ENCODE measurements around the gene SPAG6.

The SPAG6 gene

DNA sequence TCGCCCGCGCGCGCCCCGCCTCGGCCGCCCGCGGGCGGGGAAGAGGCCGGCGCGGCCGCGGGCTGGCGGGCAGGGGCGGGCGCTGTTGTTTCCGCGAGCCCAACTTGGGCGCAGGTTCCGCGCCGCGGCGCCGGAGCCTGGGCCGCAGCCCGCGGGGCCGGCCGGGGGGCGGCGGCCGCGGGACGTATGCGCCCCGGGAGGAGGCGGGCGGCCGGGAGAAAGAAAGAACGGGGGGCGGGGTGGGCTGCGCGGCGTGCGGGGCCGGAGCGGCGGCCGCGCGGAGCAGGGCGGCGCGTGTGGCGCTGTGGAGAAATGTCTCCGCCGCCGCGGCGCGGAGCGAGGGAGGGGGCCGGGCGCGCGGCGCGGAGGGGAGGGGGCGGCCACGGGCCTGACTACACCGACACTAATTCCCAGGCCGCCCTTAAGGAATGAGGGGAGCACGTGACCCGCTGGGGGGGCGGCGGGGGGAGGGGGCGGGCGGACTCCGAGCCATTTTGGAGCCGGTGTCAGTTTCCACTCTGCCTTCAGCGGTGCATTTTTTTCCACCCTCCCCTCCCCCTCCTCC lies 24.6 kb upstream of the SPAG6 start, which contains the start of gene BMI1:
TSS of gene BMI1 (plus strand) at position 509 of the 565 bp plus-strand sequence. CDS start 5,351 bp downstream, outside the sequence.
- TF ChIP-seq CTCF (IDR thresholded peaks at IDR 0.05; ENCODE audit: borderline replicate concordance, extremely low read depth, low read length, poor library complexity, severe bottlenecking) (no peak), EZH2 (IDR thresholded peaks at IDR 0.05; ENCODE audit: borderline replicate concordance, low read depth, low read length, severe bottlenecking) (no peak)
- peak within 1 kb of the TSS; percentile 73 for H3K4me2 ChIP-seq (ENCODE audit: insufficient read depth, low read length)
- peaks cover 72% of the 10 kb centered on the region for H3K4me1 ChIP-seq (ENCODE audit: insufficient read depth, low read length)
- peaks cover 58% of the 10 kb centered on the region for H3K79me2 ChIP-seq (ENCODE audit: insufficient read depth, low read length)
- peak within 1 kb of the TSS; percentile 66 for H3K27ac ChIP-seq (ENCODE audit: low read length)
- H3K9me3 ChIP-seq (ENCODE audit: insufficient read depth, low read length, severe bottlenecking): peaks cover 3% of the 10 kb centered on the region
- ATAC-seq (ENCODE audit: insufficient read depth, low read depth) (peak; percentile 55), DNase-seq (peak; percentile 84)
- H3K4me3 ChIP-seq (ENCODE audit: low read depth in 1 of 2, low read length in 2 of 2): peak within 1 kb of the TSS; percentile 75 to 95
- peak within 1 kb of the TSS; percentile 82 for H2AFZ ChIP-seq (ENCODE audit: low read depth, low read length)
- peak within 1 kb of the TSS; percentile 94 for H3K9ac ChIP-seq (ENCODE audit: low read depth, low read length)
- H3K27me3 ChIP-seq (ENCODE audit: insufficient read depth, low read length, poor library complexity): peaks cover 33% of the 10 kb centered on the region
- H3K36me3 ChIP-seq (ENCODE audit: insufficient read depth, low read length): no peaks in the 10 kb centered on the region
- peaks cover 27% of the 10 kb centered on the region for H4K20me1 ChIP-seq (ENCODE audit: insufficient read depth, low read length)

DNA sequence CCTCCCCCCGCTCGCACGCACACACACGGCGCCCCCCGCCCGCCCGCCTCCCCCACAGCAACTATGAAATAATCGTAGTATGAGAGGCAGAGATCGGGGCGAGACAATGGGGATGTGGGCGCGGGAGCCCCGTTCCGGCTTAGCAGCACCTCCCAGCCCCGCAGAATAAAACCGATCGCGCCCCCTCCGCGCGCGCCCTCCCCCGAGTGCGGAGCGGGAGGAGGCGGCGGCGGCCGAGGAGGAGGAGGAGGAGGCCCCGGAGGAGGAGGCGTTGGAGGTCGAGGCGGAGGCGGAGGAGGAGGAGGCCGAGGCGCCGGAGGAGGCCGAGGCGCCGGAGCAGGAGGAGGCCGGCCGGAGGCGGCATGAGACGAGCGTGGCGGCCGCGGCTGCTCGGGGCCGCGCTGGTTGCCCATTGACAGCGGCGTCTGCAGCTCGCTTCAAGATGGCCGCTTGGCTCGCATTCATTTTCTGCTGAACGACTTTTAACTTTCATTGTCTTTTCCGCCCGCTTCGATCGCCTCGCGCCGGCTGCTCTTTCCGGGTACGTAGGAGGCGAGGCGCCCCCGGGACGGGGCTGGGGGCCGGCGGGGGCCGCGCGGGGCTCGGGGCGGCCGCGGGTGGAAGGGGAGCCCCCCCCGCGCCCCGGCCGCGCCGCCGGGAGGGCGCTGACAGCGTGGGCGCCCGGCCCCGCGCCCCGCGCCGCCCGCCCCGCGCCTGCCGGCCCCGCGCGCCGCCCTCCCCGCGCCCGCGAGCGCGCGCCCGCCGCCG lies 24.0 kb upstream of the SPAG6 start:
- peak overlapping the region; percentile 82 for H2AFZ ChIP-seq (ENCODE audit: low read depth, low read length)
- peaks cover 62% of the 10 kb centered on the region for H3K79me2 ChIP-seq (ENCODE audit: insufficient read depth, low read length)

GRCh38 chr10:22321924-22322640 lies 23.2 kb upstream of the SPAG6 start:
- Histone ChIP-seq H3K4me3 (ENCODE audit: low read depth in 1 of 2, low read length in 2 of 2) (peak overlapping the region; percentile 58 to 72; a peak in 3 of 4 replicates), H3K27ac (ENCODE audit: low read length) (no peak overlapping the region), H3K27me3 (ENCODE audit: insufficient read depth, low read length, poor library complexity) (peaks cover 29% of the 10 kb centered on the region), H3K79me2 (ENCODE audit: insufficient read depth, low read length) (peaks cover 57% of the 10 kb centered on the region), H3K9me3 (ENCODE audit: insufficient read depth, low read length, severe bottlenecking) (peaks cover 3% of the 10 kb centered on the region), H3K9ac (ENCODE audit: low read depth, low read length) (peak overlapping the region; percentile 63), H2AFZ (ENCODE audit: low read depth, low read length) (peak overlapping the region; percentile 59), H4K20me1 (ENCODE audit: insufficient read depth, low read length) (peaks cover 27% of the 10 kb centered on the region), H3K4me2 (ENCODE audit: insufficient read depth, low read length) (peak overlapping the region; percentile 73), H3K36me3 (ENCODE audit: insufficient read depth, low read length) (peaks cover 12% of the 10 kb centered on the region), H3K4me1 (ENCODE audit: insufficient read depth, low read length) (peaks cover 78% of the 10 kb centered on the region)
- DNase-seq: peak; percentile 35
- TF ChIP-seq CTCF (IDR thresholded peaks at IDR 0.05; ENCODE audit: borderline replicate concordance, extremely low read depth, low read length, poor library complexity, severe bottlenecking): no peak
- TF ChIP-seq EZH2 (IDR thresholded peaks at IDR 0.05; ENCODE audit: borderline replicate concordance, low read depth, low read length, severe bottlenecking): peak; percentile 100
- ATAC-seq (ENCODE audit: insufficient read depth, low read depth): peak; percentile 8; the same call in 1 of the 3 replicates

More for the DNA sequence above, 24.0 kb upstream of the SPAG6 start:
- Histone ChIP-seq H3K4me2 (ENCODE audit: insufficient read depth, low read length) (peak overlapping the region; percentile 61), H3K4me3 (ENCODE audit: low read depth in 1 of 2, low read length in 2 of 2) (peak overlapping the region; percentile 75 to 95), H3K4me1 (ENCODE audit: insufficient read depth, low read length) (peaks cover 77% of the 10 kb centered on the region), H3K9ac (ENCODE audit: low read depth, low read length) (peak overlapping the region; percentile 94), H3K27ac (ENCODE audit: low read length) (peak overlapping the region; percentile 66), H4K20me1 (ENCODE audit: insufficient read depth, low read length) (peaks cover 27% of the 10 kb centered on the region), H3K27me3 (ENCODE audit: insufficient read depth, low read length, poor library complexity) (peaks cover 29% of the 10 kb centered on the region), H3K9me3 (ENCODE audit: insufficient read depth, low read length, severe bottlenecking) (peaks cover 3% of the 10 kb centered on the region), H3K36me3 (ENCODE audit: insufficient read depth, low read length) (peaks cover 5% of the 10 kb centered on the region; the same call in 1 of the 2 replicates)
- ATAC-seq (ENCODE audit: insufficient read depth, low read depth) (peak; percentile 41), DNase-seq (peak; percentile 66)
- TF ChIP-seq CTCF (IDR thresholded peaks at IDR 0.05; ENCODE audit: borderline replicate concordance, extremely low read depth, low read length, poor library complexity, severe bottlenecking) (no peak), EZH2 (IDR thresholded peaks at IDR 0.05; ENCODE audit: borderline replicate concordance, low read depth, low read length, severe bottlenecking) (peak; percentile 67)
